Measurements from ENCODE around the gene TEAD1. TPM values are rescaled to one million over a fixed set of nuclear protein-coding genes. Genes with fewer than 3 reads are reported as not detected.

Gene TEAD1
- total and polyA plus RNA-seq, 9 of the 15 experiments (the other 6 are each of a cell fraction or from before 2014, with no cell fraction given) = 1.7 to 17.7 (median 10.8) TPM

- TF ChIP-seq, protein P1, sequence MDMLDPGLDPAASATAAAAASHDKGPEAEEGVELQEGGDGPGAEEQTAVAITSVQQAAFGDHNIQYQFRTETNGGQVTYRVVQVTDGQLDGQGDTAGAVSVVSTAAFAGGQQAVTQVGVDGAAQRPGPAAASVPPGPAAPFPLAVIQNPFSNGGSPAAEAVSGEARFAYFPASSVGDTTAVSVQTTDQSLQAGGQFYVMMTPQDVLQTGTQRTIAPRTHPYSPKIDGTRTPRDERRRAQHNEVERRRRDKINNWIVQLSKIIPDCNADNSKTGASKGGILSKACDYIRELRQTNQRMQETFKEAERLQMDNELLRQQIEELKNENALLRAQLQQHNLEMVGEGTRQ (CRISPR knock-in tag; IDR thresholded peaks at IDR 0.05) = no peak
- TF ChIP-seq EHMT2 (IDR thresholded peaks at IDR 0.05) (0 out of 2 replicates have a peak, but pooled peaks have one; percentile 24), BCOR (IDR thresholded peaks at IDR 0.05) (no peak), KLF16 (IDR thresholded peaks at IDR 0.05) (no peak), PTBP1 (IDR thresholded peaks at IDR 0.05; ENCODE audit: low read depth, low read length) (no peak), SUPT5H (IDR thresholded peaks at IDR 0.05) (peak; percentile 57), FIP1L1 (IDR thresholded peaks at IDR 0.05; ENCODE audit: low read depth, low read length, poor library complexity, severe bottlenecking) (no peak), RB1 (IDR thresholded peaks at IDR 0.05; ENCODE audit: low read depth) (no peak), ZNF232 (CRISPR knock-in tag; IDR thresholded peaks at IDR 0.05) (no peak), PHTF2 (CRISPR knock-in tag; IDR thresholded peaks at IDR 0.05) (no peak), CCNT2 (IDR thresholded peaks at IDR 0.05; ENCODE audit: borderline replicate concordance, extremely low read depth, insufficient read length, low read depth, low read length) (no peak), THRB (CRISPR knock-in tag; conservative IDR thresholded peaks at IDR 0.05) (peak; percentile 80)
- TF ChIP-seq, protein P2, sequence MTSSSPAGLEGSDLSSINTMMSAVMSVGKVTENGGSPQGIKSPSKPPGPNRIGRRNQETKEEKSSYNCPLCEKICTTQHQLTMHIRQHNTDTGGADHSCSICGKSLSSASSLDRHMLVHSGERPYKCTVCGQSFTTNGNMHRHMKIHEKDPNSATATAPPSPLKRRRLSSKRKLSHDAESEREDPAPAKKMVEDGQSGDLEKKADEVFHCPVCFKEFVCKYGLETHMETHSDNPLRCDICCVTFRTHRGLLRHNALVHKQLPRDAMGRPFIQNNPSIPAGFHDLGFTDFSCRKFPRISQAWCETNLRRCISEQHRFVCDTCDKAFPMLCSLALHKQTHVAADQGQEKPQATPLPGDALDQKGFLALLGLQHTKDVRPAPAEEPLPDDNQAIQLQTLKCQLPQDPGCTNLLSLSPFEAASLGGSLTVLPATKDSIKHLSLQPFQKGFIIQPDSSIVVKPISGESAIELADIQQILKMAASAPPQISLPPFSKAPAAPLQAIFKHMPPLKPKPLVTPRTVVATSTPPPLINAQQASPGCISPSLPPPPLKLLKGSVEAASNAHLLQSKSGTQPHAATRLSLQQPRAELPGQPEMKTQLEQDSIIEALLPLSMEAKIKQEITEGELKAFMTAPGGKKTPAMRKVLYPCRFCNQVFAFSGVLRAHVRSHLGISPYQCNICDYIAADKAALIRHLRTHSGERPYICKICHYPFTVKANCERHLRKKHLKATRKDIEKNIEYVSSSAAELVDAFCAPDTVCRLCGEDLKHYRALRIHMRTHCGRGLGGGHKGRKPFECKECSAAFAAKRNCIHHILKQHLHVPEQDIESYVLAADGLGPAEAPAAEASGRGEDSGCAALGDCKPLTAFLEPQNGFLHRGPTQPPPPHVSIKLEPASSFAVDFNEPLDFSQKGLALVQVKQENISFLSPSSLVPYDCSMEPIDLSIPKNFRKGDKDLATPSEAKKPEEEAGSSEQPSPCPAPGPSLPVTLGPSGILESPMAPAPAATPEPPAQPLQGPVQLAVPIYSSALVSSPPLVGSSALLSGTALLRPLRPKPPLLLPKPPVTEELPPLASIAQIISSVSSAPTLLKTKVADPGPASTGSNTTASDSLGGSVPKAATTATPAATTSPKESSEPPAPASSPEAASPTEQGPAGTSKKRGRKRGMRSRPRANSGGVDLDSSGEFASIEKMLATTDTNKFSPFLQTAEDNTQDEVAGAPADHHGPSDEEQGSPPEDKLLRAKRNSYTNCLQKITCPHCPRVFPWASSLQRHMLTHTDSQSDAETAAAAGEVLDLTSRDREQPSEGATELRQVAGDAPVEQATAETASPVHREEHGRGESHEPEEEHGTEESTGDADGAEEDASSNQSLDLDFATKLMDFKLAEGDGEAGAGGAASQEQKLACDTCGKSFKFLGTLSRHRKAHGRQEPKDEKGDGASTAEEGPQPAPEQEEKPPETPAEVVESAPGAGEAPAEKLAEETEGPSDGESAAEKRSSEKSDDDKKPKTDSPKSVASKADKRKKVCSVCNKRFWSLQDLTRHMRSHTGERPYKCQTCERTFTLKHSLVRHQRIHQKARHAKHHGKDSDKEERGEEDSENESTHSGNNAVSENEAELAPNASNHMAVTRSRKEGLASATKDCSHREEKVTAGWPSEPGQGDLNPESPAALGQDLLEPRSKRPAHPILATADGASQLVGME (CRISPR knock-in tag; IDR thresholded peaks at IDR 0.05) = no peak
- TF ChIP-seq, protein P3, sequence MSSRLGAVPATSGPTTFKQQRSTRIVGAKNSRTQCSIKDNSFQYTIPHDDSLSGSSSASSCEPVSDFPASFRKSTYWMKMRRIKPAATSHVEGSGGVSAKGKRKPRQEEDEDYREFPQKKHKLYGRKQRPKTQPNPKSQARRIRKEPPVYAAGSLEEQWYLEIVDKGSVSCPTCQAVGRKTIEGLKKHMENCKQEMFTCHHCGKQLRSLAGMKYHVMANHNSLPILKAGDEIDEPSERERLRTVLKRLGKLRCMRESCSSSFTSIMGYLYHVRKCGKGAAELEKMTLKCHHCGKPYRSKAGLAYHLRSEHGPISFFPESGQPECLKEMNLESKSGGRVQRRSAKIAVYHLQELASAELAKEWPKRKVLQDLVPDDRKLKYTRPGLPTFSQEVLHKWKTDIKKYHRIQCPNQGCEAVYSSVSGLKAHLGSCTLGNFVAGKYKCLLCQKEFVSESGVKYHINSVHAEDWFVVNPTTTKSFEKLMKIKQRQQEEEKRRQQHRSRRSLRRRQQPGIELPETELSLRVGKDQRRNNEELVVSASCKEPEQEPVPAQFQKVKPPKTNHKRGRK (tag; IDR thresholded peaks at IDR 0.05) = no peak
- TF ChIP-seq, protein P4, sequence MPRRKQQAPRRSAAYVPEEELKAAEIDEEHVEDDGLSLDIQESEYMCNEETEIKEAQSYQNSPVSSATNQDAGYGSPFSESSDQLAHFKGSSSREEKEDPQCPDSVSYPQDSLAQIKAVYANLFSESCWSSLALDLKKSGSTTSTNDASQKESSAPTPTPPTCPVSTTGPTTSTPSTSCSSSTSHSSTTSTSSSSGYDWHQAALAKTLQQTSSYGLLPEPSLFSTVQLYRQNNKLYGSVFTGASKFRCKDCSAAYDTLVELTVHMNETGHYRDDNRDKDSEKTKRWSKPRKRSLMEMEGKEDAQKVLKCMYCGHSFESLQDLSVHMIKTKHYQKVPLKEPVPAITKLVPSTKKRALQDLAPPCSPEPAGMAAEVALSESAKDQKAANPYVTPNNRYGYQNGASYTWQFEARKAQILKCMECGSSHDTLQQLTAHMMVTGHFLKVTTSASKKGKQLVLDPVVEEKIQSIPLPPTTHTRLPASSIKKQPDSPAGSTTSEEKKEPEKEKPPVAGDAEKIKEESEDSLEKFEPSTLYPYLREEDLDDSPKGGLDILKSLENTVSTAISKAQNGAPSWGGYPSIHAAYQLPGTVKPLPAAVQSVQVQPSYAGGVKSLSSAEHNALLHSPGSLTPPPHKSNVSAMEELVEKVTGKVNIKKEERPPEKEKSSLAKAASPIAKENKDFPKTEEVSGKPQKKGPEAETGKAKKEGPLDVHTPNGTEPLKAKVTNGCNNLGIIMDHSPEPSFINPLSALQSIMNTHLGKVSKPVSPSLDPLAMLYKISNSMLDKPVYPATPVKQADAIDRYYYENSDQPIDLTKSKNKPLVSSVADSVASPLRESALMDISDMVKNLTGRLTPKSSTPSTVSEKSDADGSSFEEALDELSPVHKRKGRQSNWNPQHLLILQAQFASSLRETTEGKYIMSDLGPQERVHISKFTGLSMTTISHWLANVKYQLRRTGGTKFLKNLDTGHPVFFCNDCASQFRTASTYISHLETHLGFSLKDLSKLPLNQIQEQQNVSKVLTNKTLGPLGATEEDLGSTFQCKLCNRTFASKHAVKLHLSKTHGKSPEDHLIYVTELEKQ (CRISPR knock-in tag; IDR thresholded peaks at IDR 0.05) = no peak
Observed at GRCh38 chr11:12764187-12764914, 90.1 kb downstream of the TEAD1 start (continued).
